Caco-2 (cell line): Measurements from ENCODE around the gene AAGAB. TPM values are rescaled to one million over a fixed set of nuclear protein-coding genes. Genes with fewer than 3 reads are reported as not detected.

Experiments used
- BruUV-seq: library from RNA; stranded (reverse); fragments of 400-500 nt; replicated peaks from 2 replicates; lab custom pipeline; 2021; lab: Mats Ljungman, UMichigan
- CTCF ChIA-PET: fragments of 300-600 bp; sonication (Branson Sonifier 250); formaldehyde crosslinking; loops from one replicate; lab custom pipeline; 2022; ENCODE audit warnings: antibody characterized with exemption; lab: Charles Lee
- POLR2A ChIA-PET: fragments of 300-600 bp; sonication (Branson Sonifier 250); formaldehyde crosslinking; loops from one replicate; lab custom pipeline; 2022; ENCODE audit warnings: antibody characterized with exemption; lab: Charles Lee
- DNase-seq, 2 experiments: peaks; one replicate each; pipeline versions ENCODE4 v3.0.0 to v3.0.0-alpha.2; 2020 to 2022
- H3K27me3 ChIP-seq: replicated peaks from 2 replicates; pipeline ENCODE4 v1.6.0; 2011; ENCODE audit warnings: low read length; ENCODE audit not compliant: control insufficient read depth, insufficient read depth
- H3K36me3 ChIP-seq: 2 replicates; pipeline ENCODE4 v1.5.1; 2011; ENCODE audit warnings: low read length; ENCODE audit not compliant: control insufficient read depth, insufficient read depth
- H3K4me1 ChIP-seq: fragments of 250-450 bp; sonication (Bioruptor Pico); 2 replicates; pipeline ENCODE4 v1.5.1; 2020; ENCODE audit warnings: mild to moderate bottlenecking
- H3K4me3 ChIP-seq: 2 replicates; pipeline ENCODE4 v1.5.1; 2011; ENCODE audit warnings: low read depth, mild to moderate bottlenecking, control low read depth, low read length
- H3K9me3 ChIP-seq: fragments of 250-450 bp; sonication (Bioruptor Pico); 2 replicates; pipeline ENCODE4 v1.5.1; 2020; ENCODE audit warnings: mild to moderate bottlenecking, moderate library complexity
- H3K27ac Mint-ChIP-seq: one replicate; pipeline ENCODE4 v1.8.0; 2022; ENCODE audit warnings: mixed read lengths; ENCODE audit not compliant: unreplicated experiment
- H3K27me3 Mint-ChIP-seq: one replicate; pipeline ENCODE4 v1.8.0; 2022; ENCODE audit warnings: mixed read lengths; ENCODE audit not compliant: insufficient read depth, unreplicated experiment
- H3K36me3 Mint-ChIP-seq: one replicate; pipeline ENCODE4 v1.8.0; 2022; ENCODE audit warnings: mild to moderate bottlenecking, mixed read lengths; ENCODE audit not compliant: insufficient read depth, unreplicated experiment
- H3K4me1 Mint-ChIP-seq: one replicate; pipeline ENCODE4 v1.8.0; 2022; ENCODE audit warnings: low read depth, mixed read lengths; ENCODE audit not compliant: unreplicated experiment
- H3K4me3 Mint-ChIP-seq: one replicate; pipeline ENCODE4 v1.8.0; 2022; ENCODE audit warnings: mild to moderate bottlenecking, moderate library complexity, mixed read lengths; ENCODE audit not compliant: unreplicated experiment
- H3K9me3 Mint-ChIP-seq: one replicate; pipeline ENCODE4 v1.8.0; 2022; ENCODE audit warnings: mixed read lengths; ENCODE audit not compliant: unreplicated experiment
- CTCF ChIP-seq, 2 experiments: fragments of 200-600 bp in 1 of 2; IDR thresholded peaks; 1 replicate in 1 of 2; 2 replicates in 1 of 2; pipeline versions ENCODE4 v1.5.1 to v1.8.0; 2011 to 2022; ENCODE audit warnings: antibody characterized with exemption in 1 of 2, control low read depth in 1 of 2, inconsistent platforms in 1 of 2, low read depth in 1 of 2, low read length in 1 of 2, mild to moderate bottlenecking in 1 of 2, moderate library complexity in 1 of 2; ENCODE audit not compliant: insufficient read depth in 1 of 2, severe bottlenecking in 1 of 2, unreplicated experiment in 1 of 2
- intact Hi-C: fragments of 100-400 bp; cut with micrococcal nuclease; formaldehyde crosslinking; loops from one replicate; pipeline ENCODE4 v1.10.0; 2022; ENCODE audit not compliant: unreplicated experiment
- total RNA-seq: library from RNA; stranded (reverse); gene quantifications from 2 replicates; pipeline ENCODE4 v1.2.3, GENCODE V29; 2022

AAGAB gene
- total RNA-seq, 1 experiment from 2014 or later = 64.6 TPM

- peak overlapping the region; percentile 42 for H3K27ac Mint-ChIP-seq
- POLR2A ChIA-PET = interaction anchor here (0.6 kb wide), 1 partner anchor 285 kb away, joined by 5 read pairs; no protein-coding TSS in a partner anchor
- Histone ChIP-seq H3K9me3 (no peaks in the 10 kb centered on the region), H3K4me3 (no peak overlapping the region), H3K36me3 (0 out of 2 replicates have a peak, but pooled peaks cover 2% of the 10 kb centered on the region), H3K4me1 (0 out of 2 replicates have a peak, but pooled peaks cover 4% of the 10 kb centered on the region), H3K27me3 (no peaks in the 10 kb centered on the region)
- no peaks in the 10 kb centered on the region for H3K27me3 Mint-ChIP-seq
- TF ChIP-seq CTCF (IDR thresholded peaks at IDR 0.05; ENCODE audit: insufficient read depth in 1 of 2, low read depth in 1 of 2, low read length in 1 of 2, severe bottlenecking in 1 of 2, unreplicated experiment in 1 of 2) = no peak
- no peak overlapping the region for H3K4me3 Mint-ChIP-seq
- CTCF ChIA-PET = no interaction called here
- H3K36me3 Mint-ChIP-seq = peaks cover 67% of the 10 kb centered on the region
- intact Hi-C loops = no loop called here
- no peaks in the 10 kb centered on the region for H3K9me3 Mint-ChIP-seq
- BruUV-seq = no TSS peak
- H3K4me1 Mint-ChIP-seq = no peaks in the 10 kb centered on the region
- DNase-seq = no peak
Observed at GRCh38 chr15:67196222-67196621, 58.2 kb downstream of the AAGAB start.

- H3K4me3 ChIP-seq = no peak overlapping the region
- H3K4me1 ChIP-seq = peaks cover 8% of the 10 kb centered on the region; the same call in 1 of the 2 replicates
- H3K4me3 Mint-ChIP-seq = no peak overlapping the region
- no peak for TF ChIP-seq CTCF (IDR thresholded peaks at IDR 0.05; ENCODE audit: insufficient read depth in 1 of 2, low read depth in 1 of 2, low read length in 1 of 2, severe bottlenecking in 1 of 2, unreplicated experiment in 1 of 2)
- ChIA-PET POLR2A (no interaction called here), CTCF (no interaction called here)
- H3K9me3 ChIP-seq = no peaks in the 10 kb centered on the region
- intact Hi-C loops = no loop called here
- H3K27me3 ChIP-seq = no peaks in the 10 kb centered on the region
- H3K9me3 Mint-ChIP-seq = no peaks in the 10 kb centered on the region
- no peak for DNase-seq
- H3K36me3 ChIP-seq = 0 out of 2 replicates have a peak, but pooled peaks cover 2% of the 10 kb centered on the region
- no TSS peak for BruUV-seq
- H3K4me1 Mint-ChIP-seq = no peaks in the 10 kb centered on the region
- H3K27ac Mint-ChIP-seq = no peak overlapping the region
- peaks cover 72% of the 10 kb centered on the region for H3K36me3 Mint-ChIP-seq
- no peaks in the 10 kb centered on the region for H3K27me3 Mint-ChIP-seq
Observed at GRCh38 chr15:67195305-67195704, 59.2 kb downstream of the AAGAB start.

GRCh38 chr15:67194171-67195114 is 60.0 kb downstream of the AAGAB start:
- H3K36me3 ChIP-seq = 0 out of 2 replicates have a peak, but pooled peaks cover 2% of the 10 kb centered on the region
- no peak overlapping the region for H3K4me3 Mint-ChIP-seq
- no peak for TF ChIP-seq CTCF (IDR thresholded peaks at IDR 0.05; ENCODE audit: insufficient read depth in 1 of 2, low read depth in 1 of 2, low read length in 1 of 2, severe bottlenecking in 1 of 2, unreplicated experiment in 1 of 2)
- H3K4me3 ChIP-seq = no peak overlapping the region
- ChIA-PET POLR2A (no interaction called here), CTCF (no interaction called here)
- H3K27me3 ChIP-seq = no peaks in the 10 kb centered on the region
- H3K9me3 ChIP-seq = no peaks in the 10 kb centered on the region
- no peak for DNase-seq
- peaks cover 72% of the 10 kb centered on the region for H3K36me3 Mint-ChIP-seq
- intact Hi-C loops = no loop called here
- H3K4me1 Mint-ChIP-seq = no peaks in the 10 kb centered on the region
- no peaks in the 10 kb centered on the region for H3K27me3 Mint-ChIP-seq
- H3K9me3 Mint-ChIP-seq = no peaks in the 10 kb centered on the region
- H3K27ac Mint-ChIP-seq = no peak overlapping the region
- BruUV-seq = no TSS peak
- H3K4me1 ChIP-seq = peaks cover 10% of the 10 kb centered on the region; the same call in 1 of the 2 replicates
